ENCODE measurements around the gene ALDH2. TPM values are rescaled to one million over a fixed set of nuclear protein-coding genes. Genes with fewer than 3 reads are reported as not detected.

ALDH2 gene
- total RNA-seq, 4 donors from 2014 or later, result 70.2 to 120 (median 95.3) TPM

DNA sequence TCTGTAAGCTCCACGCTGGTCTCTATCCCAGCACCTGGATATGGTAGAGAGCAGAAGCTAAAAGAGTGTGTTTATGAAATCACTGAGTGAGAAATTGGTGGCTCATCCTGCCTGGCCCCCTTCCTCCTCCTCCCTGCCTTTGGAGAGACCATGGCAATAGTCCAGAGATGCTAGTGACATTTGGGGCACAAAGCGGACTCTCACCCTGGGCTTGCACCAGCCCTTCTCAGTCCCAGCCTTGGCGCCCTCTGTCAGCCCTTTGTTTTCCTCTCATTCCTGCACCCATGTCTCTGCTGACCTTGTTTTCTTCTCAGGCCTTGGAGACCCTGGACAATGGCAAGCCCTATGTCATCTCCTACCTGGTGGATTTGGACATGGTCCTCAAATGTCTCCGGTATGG is 18.2 kb downstream of the ALDH2 start:
- no peak for DNase-seq (ENCODE audit: low spot score in 2 of 2)
- no peak overlapping the region for H3K27ac ChIP-seq
- H3K4me3 ChIP-seq, result no peak overlapping the region
- WGBS, 2 donors, result 90 to 98% methylated on average over 4 of the region's 4 CpGs
- TF ChIP-seq CTCF (IDR thresholded peaks at IDR 0.05), result no peak
- TF ChIP-seq POLR2A (IDR thresholded peaks at IDR 0.05), result no peak
- H3K9me3 ChIP-seq, result peaks cover 0 to 7% (median 0%) of the 10 kb centered on the region in 4 donors
- H3K4me1 ChIP-seq, result no peaks in the 10 kb centered on the region
- H3K36me3 ChIP-seq, result peaks cover 0 to 95% (median 21%) of the 10 kb centered on the region in 3 donors
- H3K27me3 ChIP-seq, result no peaks in the 10 kb centered on the region

GRCh38 chr12:111785651-111786050 is 18.9 kb downstream of the ALDH2 start:
- H3K27ac ChIP-seq, result no peak overlapping the region
- peaks cover 0 to 7% (median 0%) of the 10 kb centered on the region in 4 donors for H3K9me3 ChIP-seq
- H3K4me1 ChIP-seq, result no peaks in the 10 kb centered on the region
- no peak for TF ChIP-seq CTCF (IDR thresholded peaks at IDR 0.05)
- no peak for TF ChIP-seq EP300 (IDR thresholded peaks at IDR 0.05)
- TF ChIP-seq POLR2A (IDR thresholded peaks at IDR 0.05), result no peak
- WGBS, 2 donors, result 76 to 78% methylated on average over 2 of the region's 2 CpGs
- DNase-seq (ENCODE audit: low spot score in 2 of 2), result no peak
- peaks cover 2 to 95% (median 28%) of the 10 kb centered on the region in 3 donors for H3K36me3 ChIP-seq
- H3K27me3 ChIP-seq, result no peaks in the 10 kb centered on the region
- no peak overlapping the region for H3K4me3 ChIP-seq

DNA sequence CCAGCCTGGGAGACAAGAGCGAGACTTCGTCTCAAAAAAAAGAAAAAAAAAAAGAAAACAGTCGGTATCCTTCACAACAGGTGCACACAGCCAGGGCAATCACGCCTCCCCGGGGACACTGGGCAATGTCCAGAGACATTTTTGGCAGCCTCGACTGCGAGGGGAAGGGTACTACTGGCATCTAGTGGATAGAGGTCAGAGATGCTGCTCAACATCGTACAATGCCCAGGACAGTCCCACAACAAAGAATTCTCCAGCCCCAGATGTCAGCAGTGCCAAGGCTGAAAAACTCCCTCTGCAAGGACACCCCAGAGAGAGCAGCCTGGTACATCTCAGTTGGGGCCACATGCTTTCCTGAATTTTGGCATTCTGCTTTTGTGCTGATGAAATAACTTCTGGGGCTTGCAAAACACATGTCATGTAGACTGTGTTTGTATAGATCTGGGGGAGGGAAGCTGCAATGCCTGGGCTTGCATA is 21.5 kb downstream of the ALDH2 start:
- no peaks in the 10 kb centered on the region for H3K9me3 ChIP-seq
- no peak overlapping the region for H3K4me3 ChIP-seq
- H3K36me3 ChIP-seq, result peaks cover 2 to 95% (median 36%) of the 10 kb centered on the region in 3 donors
- H3K27me3 ChIP-seq, result no peaks in the 10 kb centered on the region
- peaks cover 0 to 13% (median 0%) of the 10 kb centered on the region in 4 donors for H3K4me1 ChIP-seq
- DNase-seq (ENCODE audit: low spot score in 2 of 2), result no peak
- TF ChIP-seq CTCF (IDR thresholded peaks at IDR 0.05) (peak in 1 of 5 experiments; percentile 11), POLR2A (IDR thresholded peaks at IDR 0.05) (no peak)
- WGBS, 2 donors, result 57 to 70% methylated on average over 8 of the region's 8 CpGs
- no peak overlapping the region for H3K27ac ChIP-seq

- no peak for TF ChIP-seq CTCF (IDR thresholded peaks at IDR 0.05)
- 88 to 90% methylated on average over 11 of the region's 11 CpGs for WGBS, 2 donors
- H3K27me3 ChIP-seq, result no peaks in the 10 kb centered on the region
- H3K27ac ChIP-seq, result no peak overlapping the region
- peaks cover 0 to 13% (median 0%) of the 10 kb centered on the region in 4 donors for H3K4me1 ChIP-seq
- no peak overlapping the region for H3K4me3 ChIP-seq
- H3K36me3 ChIP-seq, result peaks cover 2 to 95% (median 20%) of the 10 kb centered on the region in 3 donors
- H3K9me3 ChIP-seq, result no peaks in the 10 kb centered on the region
- no peak for DNase-seq (ENCODE audit: low spot score in 2 of 2)
Observed at GRCh38 chr12:111789779-111790178, 23.0 kb downstream of the ALDH2 start.

GRCh38 chr12:111791507-111791906 is 24.8 kb downstream of the ALDH2 start:
- TF ChIP-seq EP300 (IDR thresholded peaks at IDR 0.05), result no peak
- no peak for TF ChIP-seq CTCF (IDR thresholded peaks at IDR 0.05)
- no peak for TF ChIP-seq POLR2A (IDR thresholded peaks at IDR 0.05)
- H3K36me3 ChIP-seq, result peaks cover 2 to 97% (median 27%) of the 10 kb centered on the region in 3 donors
- H3K4me3 ChIP-seq, result no peak overlapping the region
- H3K9me3 ChIP-seq, result no peaks in the 10 kb centered on the region
- H3K27ac ChIP-seq, result peak overlapping the region in 2 of 4 donors; percentile 40 to 47
- H3K4me1 ChIP-seq, result peaks cover 0 to 13% (median 0%) of the 10 kb centered on the region in 4 donors
- no peak for DNase-seq (ENCODE audit: low spot score in 2 of 2)
- 75 to 90% methylated on average over 4 to 6 of the region's 8 CpGs for WGBS, 2 donors
- no peaks in the 10 kb centered on the region for H3K27me3 ChIP-seq

Data from tibial nerve (tissue), 4 donors.